Measurements from ENCODE around the gene ONECUT2.

DNA sequence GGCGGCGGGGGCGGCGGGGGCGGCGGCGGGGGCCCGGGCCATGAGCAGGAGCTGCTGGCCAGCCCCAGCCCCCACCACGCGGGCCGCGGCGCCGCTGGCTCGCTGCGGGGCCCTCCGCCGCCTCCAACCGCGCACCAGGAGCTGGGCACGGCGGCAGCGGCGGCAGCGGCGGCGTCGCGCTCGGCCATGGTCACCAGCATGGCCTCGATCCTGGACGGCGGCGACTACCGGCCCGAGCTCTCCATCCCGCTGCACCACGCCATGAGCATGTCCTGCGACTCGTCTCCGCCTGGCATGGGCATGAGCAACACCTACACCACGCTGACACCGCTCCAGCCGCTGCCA, 644 bp downstream of the ONECUT2 start:
- TF ChIP-seq, protein P1, sequence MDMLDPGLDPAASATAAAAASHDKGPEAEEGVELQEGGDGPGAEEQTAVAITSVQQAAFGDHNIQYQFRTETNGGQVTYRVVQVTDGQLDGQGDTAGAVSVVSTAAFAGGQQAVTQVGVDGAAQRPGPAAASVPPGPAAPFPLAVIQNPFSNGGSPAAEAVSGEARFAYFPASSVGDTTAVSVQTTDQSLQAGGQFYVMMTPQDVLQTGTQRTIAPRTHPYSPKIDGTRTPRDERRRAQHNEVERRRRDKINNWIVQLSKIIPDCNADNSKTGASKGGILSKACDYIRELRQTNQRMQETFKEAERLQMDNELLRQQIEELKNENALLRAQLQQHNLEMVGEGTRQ (IDR thresholded peaks at IDR 0.05; ENCODE audit: borderline replicate concordance, low read depth, low read length) = no peak
- TF ChIP-seq, protein P2, sequence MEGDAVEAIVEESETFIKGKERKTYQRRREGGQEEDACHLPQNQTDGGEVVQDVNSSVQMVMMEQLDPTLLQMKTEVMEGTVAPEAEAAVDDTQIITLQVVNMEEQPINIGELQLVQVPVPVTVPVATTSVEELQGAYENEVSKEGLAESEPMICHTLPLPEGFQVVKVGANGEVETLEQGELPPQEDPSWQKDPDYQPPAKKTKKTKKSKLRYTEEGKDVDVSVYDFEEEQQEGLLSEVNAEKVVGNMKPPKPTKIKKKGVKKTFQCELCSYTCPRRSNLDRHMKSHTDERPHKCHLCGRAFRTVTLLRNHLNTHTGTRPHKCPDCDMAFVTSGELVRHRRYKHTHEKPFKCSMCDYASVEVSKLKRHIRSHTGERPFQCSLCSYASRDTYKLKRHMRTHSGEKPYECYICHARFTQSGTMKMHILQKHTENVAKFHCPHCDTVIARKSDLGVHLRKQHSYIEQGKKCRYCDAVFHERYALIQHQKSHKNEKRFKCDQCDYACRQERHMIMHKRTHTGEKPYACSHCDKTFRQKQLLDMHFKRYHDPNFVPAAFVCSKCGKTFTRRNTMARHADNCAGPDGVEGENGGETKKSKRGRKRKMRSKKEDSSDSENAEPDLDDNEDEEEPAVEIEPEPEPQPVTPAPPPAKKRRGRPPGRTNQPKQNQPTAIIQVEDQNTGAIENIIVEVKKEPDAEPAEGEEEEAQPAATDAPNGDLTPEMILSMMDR (IDR thresholded peaks at IDR 0.05) = no peak
- TF ChIP-seq MEF2A (IDR thresholded peaks at IDR 0.05; ENCODE audit: borderline replicate concordance, low read depth) (no peak), POLR2AphosphoS5 (IDR thresholded peaks at IDR 0.05; ENCODE audit: low read depth, low read length) (no peak), RFX5 (IDR thresholded peaks at IDR 0.05; ENCODE audit: low read length) (no peak), SIN3A (IDR thresholded peaks at IDR 0.05; ENCODE audit: borderline replicate concordance, low read depth, low read length) (no peak)
- TF ChIP-seq, protein P3, sequence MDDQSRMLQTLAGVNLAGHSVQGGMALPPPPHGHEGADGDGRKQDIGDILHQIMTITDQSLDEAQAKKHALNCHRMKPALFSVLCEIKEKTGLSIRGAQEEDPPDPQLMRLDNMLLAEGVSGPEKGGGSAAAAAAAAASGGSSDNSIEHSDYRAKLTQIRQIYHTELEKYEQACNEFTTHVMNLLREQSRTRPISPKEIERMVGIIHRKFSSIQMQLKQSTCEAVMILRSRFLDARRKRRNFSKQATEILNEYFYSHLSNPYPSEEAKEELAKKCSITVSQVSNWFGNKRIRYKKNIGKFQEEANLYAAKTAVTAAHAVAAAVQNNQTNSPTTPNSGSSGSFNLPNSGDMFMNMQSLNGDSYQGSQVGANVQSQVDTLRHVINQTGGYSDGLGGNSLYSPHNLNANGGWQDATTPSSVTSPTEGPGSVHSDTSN (IDR thresholded peaks at IDR 0.05) = no peak

Measured in SK-N-SH (cell line).